Smooth muscle cell of the brain vasculature (primary cell): ENCODE measurements around the gene FSTL1.

Source experiments
- DNase-seq: peaks from one replicate; pipeline ENCODE4 v3.0.0-alpha.2; 2012; ENCODE audit warnings: low read depth, low spot score

FSTL1 gene

DNA sequence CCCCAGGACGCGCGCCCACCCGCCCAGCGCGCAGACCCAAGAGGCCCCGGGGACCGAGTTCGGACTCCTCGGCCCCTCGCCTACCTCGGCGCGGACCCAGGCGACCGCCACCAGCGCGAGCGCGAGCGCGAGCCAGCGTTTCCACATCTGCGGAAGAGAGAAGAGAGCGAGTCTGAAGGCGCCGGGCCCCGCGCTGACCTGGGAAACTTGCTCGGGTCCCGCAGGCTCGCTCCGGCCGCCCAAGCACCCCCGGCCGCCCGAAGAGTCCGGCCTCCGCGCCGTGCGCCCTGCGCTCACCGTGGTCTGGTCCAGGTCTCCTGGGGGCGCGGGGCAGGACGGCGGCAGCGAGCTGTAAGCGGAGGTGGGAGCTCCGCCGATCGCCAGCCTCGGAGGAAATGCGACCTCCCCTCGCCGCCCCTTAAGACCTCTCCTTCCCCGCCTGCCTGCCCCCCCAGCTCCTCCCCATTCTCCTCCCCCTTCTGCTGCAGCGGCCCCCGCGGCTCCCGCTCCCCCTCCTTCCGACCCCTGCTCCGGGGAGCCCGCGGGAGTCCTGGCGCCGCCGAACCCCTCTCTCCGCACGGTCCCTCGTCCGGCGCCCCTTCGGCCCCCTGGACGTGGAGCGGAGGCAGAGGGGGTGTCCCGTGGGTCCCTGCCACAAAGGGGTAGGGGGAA, at the start of gene FSTL1:
TSS of gene FSTL1 (minus strand) at position 393 of the 672 bp plus-strand sequence. CDS start at position 147, 246 bp downstream.
- DNase-seq, result no peak

GRCh38 chr3:120498556-120499346, 48.0 kb upstream of the FSTL1 start:
- peak; percentile 84 for DNase-seq

DNA sequence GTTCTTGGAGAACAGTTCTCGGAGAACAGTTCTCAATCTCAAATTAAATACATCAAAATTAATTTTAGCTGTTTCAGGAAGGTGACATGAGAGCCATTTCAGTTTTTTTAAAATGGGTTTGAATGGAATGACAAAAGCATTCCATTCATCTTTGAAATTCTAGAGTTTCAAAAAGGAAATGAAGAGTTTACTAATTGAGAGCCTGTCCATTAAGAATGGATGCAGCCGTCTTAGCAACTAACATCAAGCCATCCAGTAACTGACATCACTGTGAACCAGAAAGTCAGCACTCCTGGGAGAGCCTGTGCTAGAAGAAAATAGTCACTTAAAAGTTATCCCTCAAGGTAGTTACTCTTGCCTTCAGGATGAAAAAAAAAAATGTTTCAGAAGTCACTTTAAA, 47.0 kb upstream of the FSTL1 start:
- no peak for DNase-seq

- DNase-seq, result peak; percentile 82
Observed at GRCh38 chr3:120497336-120497735, 46.5 kb upstream of the FSTL1 start.

DNA sequence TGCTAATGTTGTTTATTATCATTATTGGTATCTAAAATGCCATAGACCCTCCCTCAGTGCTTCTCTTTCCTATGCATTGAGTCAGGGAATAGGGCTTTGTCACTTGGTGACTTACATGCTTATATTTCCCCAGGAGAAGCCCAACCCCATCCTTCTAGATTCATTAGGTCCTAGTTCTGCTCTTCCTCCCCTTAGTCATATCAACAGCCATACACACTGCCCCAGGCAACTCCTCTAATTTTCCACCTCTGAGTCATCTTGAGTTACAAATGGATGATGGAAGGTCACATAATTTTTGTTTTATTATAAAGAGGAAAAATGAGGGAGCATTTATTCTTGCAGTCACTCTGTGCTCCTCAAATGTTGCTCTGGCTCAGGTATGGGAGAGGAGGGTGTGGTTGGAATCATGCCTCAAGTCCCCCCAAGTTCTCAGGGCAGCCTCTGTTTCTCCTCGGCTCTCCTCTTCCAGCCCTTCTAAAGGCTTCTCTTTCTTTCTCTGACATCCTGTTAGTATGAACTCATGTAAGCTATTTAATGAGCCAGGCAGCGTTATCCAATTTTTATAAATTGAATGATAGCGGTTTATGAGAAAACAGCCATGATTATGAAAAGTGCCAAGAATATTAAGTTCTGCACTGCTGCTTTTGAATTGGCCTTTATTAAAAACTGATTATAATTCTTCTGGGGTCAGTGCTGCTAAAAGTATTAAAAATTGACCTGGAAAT, 45.6 kb upstream of the FSTL1 start:
- DNase-seq, result no peak

GRCh38 chr3:120495809-120496208, 45.0 kb upstream of the FSTL1 start:
- DNase-seq, result no peak

- no peak for DNase-seq
Observed at GRCh38 chr3:120492103-120492502, 41.3 kb upstream of the FSTL1 start.

DNA sequence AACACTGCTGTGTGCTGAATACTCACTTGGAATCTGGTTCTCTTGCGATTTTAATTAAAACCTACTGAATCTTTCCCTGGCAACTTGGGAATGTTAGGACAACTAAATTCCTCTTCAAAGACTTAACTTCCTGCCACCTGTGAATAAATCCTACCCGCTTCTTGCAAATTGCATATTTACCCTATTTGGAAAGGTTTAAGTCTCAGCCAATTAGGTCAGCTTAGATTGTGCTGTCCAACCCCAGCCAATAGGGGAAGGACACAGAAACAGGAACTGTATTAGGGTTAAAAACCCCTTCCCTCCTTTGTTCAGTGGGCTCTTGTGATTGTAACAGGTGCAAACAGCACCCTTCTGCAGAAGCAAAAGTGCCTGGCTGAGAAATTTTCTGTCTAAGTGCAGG, 38.6 kb upstream of the FSTL1 start:
- DNase-seq, result no peak

GRCh38 chr3:120488296-120488695, 37.5 kb upstream of the FSTL1 start:
- DNase-seq, result no peak

DNA sequence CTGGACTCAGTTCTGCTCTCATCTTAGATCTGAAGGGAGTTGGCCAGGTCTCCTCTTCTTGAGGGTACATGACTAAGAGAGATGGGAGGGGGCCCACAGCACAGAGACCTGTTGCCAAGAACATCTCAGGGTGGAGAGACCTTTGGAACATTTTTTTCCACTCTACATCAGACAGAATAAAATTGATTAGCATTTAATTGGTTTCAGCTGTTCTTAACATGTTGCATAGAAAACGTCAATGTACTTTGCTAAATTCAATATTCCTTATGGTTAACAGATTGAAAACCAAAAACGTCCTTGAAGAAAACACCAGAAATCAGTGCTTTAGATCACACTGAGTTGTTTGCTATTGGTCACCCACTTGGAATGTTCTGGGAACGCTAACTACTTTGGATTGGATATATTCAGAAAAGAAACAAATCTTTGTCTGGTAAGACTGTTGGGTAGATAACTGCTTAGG, 36.4 kb upstream of the FSTL1 start:
- no peak for DNase-seq

DNA sequence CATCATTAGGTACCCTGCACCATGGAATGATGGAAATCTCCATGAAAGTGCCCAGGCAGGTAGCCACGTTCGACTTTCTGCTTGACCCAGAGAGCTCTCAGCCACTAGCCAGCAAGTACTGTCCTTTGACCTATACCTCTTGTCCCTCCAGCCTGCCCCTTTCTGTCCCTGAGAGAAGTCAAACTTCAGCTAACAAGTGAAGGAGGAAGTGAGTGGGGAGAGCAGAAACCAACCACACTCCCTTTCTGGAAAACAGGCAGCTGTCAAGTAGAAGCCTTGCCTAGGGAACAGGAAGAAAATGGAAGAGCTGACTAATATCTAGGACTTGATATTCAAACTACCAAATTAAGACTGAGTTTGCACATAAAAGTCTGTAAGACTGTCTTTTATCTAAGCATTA, 30.3 kb upstream of the FSTL1 start:
- no peak for DNase-seq

DNA sequence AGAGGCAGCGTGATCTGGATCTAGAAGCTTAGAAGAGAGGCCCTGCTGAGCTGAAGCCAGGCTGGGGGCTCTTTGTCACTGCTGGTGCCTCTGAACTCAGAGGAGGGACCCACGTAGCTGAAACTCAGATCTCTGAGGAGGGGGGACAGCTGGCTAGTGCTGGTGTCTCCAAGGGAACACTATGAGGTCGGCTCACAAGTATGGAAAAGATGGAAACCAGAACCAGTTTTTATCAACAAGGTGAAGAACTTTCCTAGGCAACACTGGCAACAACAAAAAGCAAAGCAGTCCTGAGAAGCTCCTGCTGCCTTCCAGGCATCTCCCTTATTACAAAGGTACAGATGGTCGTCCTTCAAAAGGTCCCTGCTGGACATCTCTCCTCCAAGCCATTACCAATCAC, 27.0 kb upstream of the FSTL1 start:
- DNase-seq, result no peak

- DNase-seq, result no peak
Observed at GRCh38 chr3:120475722-120476377, 25.1 kb upstream of the FSTL1 start.

DNA sequence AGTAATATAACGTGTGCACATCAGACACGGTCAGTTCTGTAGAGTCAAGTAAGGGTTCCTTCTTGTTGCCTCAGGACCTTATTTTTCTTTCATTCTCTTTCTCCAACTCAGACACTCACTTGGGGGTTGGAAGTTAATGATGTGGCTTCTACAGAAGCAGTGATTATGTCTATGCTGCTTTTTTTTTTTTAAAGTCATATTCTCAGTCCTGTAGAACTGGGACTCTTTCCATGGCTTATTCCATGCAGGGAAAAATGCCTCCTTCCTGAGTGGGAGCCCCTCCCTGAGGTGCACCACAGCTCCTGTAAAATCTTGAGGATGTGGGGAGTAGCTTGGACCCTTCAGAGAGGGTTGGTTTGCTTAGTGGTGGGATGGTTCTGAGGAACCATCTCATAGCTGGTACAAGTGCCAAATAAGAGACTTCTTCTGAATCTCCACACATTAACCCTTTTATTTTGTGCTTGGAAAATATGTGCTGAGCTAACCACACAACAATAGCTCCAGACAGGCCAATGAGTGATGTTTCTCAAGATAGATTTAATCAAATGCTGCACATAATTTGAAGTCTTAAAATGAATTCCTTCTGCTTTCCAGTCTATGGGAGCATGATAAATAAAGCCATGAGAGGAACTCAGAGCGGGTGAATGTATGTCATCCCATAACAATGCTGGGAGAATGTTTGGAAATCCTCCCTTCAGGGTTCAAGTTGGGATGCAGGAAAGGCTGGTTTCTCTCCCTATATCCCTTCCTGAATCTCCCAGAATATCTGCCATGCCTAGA, 23.3 kb upstream of the FSTL1 start:
- DNase-seq, result no peak

GRCh38 chr3:120473389-120473788, 22.6 kb upstream of the FSTL1 start:
- no peak for DNase-seq

DNA sequence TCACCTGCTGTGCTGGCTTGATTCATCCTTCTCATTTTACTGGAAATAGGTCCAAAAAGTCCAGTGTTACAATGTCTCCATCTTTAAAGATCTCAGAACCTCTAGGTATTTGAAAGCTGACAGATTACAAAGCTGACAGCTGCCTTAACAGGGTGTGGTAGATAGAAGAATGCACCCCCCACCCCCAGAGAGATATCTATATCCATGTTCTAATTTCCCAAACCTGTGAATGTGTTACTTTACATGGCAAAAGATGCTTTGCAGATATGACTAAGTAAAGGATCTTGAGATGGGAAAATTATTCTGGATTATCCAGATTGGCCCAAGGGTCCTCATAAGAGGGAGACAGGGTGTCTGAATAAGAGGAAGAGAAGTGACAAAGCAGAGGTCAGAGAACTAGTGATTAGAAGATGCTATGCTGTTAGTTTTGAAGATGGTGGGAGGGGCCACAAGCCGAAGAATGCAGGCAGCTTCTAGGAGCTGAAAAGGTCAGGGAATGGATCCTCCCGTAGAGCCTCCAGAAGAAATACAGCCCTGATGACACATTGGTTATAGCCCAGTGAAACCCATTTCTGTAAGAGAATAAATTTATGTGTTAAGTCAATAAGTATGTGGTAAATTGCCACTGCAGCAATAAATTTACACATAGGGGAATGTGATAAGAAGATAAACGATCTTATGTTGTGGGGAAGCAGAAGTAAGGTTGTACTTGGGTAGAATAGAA, 21.5 kb upstream of the FSTL1 start:
- DNase-seq, result no peak

DNA sequence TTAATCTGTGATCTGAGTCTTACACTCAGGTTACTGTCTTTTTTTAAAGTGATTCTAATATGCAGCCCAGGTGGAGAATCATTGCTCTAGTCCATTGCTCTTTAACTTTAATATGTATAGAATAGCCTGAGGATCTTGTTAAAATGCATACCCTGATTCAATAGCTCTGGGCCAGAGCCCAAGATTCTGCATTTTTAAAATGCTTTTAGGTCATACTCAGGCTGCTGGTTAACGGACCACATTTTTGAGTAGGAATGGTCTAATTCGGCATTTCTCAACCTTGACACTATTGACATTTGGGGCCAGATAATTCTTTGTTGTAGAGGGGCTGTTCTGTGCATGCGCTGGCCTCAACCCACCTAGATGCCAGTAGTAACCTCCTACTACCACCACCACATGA, 20.9 kb upstream of the FSTL1 start:
- DNase-seq, result no peak

GRCh38 chr3:120470870-120471269, 20.1 kb upstream of the FSTL1 start:
- no peak for DNase-seq

GRCh38 chr3:120469882-120470301, 19.1 kb upstream of the FSTL1 start:
- DNase-seq, result no peak

DNA sequence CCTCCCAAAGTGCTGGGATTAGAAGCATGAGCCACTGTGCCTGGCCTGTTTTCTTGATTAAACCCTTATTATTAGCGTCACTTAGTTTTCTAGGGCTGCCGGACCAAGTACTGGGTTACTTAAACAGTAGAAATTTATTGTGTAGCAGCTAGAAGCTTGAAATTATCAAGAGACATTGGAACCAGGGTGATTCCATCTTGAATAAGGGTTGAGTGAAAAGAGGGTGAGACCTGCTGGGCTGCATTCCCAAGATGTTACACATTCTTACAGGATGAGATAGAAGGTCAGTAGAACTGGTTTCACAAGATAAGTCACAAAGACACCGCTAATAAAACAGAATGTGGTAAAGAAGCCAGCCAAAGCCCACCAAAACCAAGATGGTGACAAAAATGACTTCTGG, 18.6 kb upstream of the FSTL1 start:
- DNase-seq, result no peak
